Muscle of back (tissue), 11 donors: ENCODE results near the gene PIAS2. TPM values are rescaled to one million over a fixed set of nuclear protein-coding genes. Genes with fewer than 3 reads are reported as not detected.

Experiments
- DNase-seq, 3 donors: peaks; one replicate each; pipeline versions ENCODE4 v3.0.0 to v3.0.0-alpha.2; 2013
- polyA plus RNA-seq, 10 donors: library from polyadenylated mRNA; unstranded; fragments of 120-200 nt; gene quantifications; one replicate each; pipeline ENCODE4 v1.2.1, GENCODE V29; 2013; ENCODE audit not compliant: insufficient read length in 10 of 10

PIAS2 gene
- polyA plus RNA-seq, 10 donors = 18.3 to 31.7 (median 24.4) TPM

- DNase-seq = no peak
Observed at GRCh38 chr18:46768166-46768921, 149.0 kb downstream of the PIAS2 start.

- no peak for DNase-seq
Observed at GRCh38 chr18:46767217-46767616, 150.1 kb downstream of the PIAS2 start.

GRCh38 chr18:46764586-46764985 lies 152.7 kb downstream of the PIAS2 start:
- DNase-seq = no peak

GRCh38 chr18:46761059-46761769 lies 156.1 kb downstream of the PIAS2 start:
- peak in 1 of 3 donors; percentile 14 for DNase-seq

- peak in 1 of 3 donors; percentile 8 for DNase-seq
Observed at GRCh38 chr18:46759890-46760289, 157.4 kb downstream of the PIAS2 start.

GRCh38 chr18:46756559-46757201 lies 160.6 kb downstream of the PIAS2 start, which contains the start of gene ST8SIA5:
TSS of gene ST8SIA5 (minus strand) at chr18:46757053. CDS start at chr18:46756508, 545 bp downstream.
- DNase-seq = peak in 1 of 3 donors; percentile 31

- DNase-seq = peak in 1 of 3 donors; percentile 30
Observed at GRCh38 chr18:46756025-46756558, 161.2 kb downstream of the PIAS2 start.

- peak in 1 of 3 donors; percentile 20 for DNase-seq
Observed at GRCh38 chr18:46755315-46756024, 161.8 kb downstream of the PIAS2 start.

GRCh38 chr18:46754661-46755292 lies 162.5 kb downstream of the PIAS2 start:
- DNase-seq = peak in 1 of 3 donors; percentile 26

GRCh38 chr18:46754188-46754587 lies 163.1 kb downstream of the PIAS2 start:
- no peak for DNase-seq

Other genes starting within 250 kb of the PIAS2 start
- gene ST8SIA5, start 160.5 kb downstream of the PIAS2 start, polyA plus RNA-seq = 1 to 10 TPM; 3.4 to 7.6 (median 6.4) TPM
- 10 to 100 TPM in 2 of 10 donors, 1 to 10 TPM in 8; 3.6 to 11.0 (median 5.9) TPM for gene KATNAL2, start 95 bp upstream of the PIAS2 start, polyA plus RNA-seq
- under 1 TPM in 2 of 10 donors, not detected in 8; 0.05 to 0.22 TPM for gene ELOA2, start 118.1 kb upstream of the PIAS2 start, polyA plus RNA-seq
- gene HDHD2, start 233.0 kb upstream of the PIAS2 start, polyA plus RNA-seq = 10 to 100 TPM; 17.4 to 30.2 (median 24.0) TPM